Measurements from ENCODE around the gene ZC3H10.

DNA sequence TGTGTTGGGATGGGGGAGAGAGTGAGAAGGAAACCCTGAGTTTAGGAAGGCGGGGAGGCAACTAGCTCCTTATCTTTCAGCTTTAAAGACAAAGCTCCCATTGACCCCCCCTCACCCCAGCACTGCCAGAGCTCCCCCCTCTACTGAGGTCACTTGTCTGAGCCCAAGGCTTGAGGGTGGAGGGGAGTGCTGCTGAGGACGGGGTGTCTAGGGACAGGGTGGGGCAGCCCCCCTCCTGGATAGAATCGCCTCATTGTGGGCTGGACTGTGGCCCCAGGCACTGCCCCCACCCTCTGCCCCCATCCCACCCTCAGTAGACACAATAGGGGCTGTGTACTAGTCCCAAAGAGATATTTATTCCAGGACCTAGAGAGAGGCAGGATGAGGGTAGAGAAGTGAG, 35.1 kb upstream of the ZC3H10 start:
- TF ChIP-seq, protein P1, sequence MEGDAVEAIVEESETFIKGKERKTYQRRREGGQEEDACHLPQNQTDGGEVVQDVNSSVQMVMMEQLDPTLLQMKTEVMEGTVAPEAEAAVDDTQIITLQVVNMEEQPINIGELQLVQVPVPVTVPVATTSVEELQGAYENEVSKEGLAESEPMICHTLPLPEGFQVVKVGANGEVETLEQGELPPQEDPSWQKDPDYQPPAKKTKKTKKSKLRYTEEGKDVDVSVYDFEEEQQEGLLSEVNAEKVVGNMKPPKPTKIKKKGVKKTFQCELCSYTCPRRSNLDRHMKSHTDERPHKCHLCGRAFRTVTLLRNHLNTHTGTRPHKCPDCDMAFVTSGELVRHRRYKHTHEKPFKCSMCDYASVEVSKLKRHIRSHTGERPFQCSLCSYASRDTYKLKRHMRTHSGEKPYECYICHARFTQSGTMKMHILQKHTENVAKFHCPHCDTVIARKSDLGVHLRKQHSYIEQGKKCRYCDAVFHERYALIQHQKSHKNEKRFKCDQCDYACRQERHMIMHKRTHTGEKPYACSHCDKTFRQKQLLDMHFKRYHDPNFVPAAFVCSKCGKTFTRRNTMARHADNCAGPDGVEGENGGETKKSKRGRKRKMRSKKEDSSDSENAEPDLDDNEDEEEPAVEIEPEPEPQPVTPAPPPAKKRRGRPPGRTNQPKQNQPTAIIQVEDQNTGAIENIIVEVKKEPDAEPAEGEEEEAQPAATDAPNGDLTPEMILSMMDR (IDR thresholded peaks at IDR 0.05), result no peak
- no peak for TF ChIP-seq POLR2A (IDR thresholded peaks at IDR 0.05)

Data from body of pancreas (tissue), 4 donors.